GM18505 (cell line): ENCODE data around the gene BMERB1.
"Not testable (repeated sequence)": the region's sequence is repeated elsewhere in the genome, so short reads cannot be mapped to it uniquely, and the experiment has no call there.

ENCODE experiments used
- ATAC-seq: cut with Tn5 transposase; IDR thresholded peaks from one replicate; pipeline ENCODE4 v1.9.1; 2021; ENCODE audit not compliant: unreplicated experiment
- POLR2A ChIP-seq: IDR thresholded peaks from 4 replicates; pipeline ENCODE4 v1.6.1; 2011; ENCODE audit warnings: borderline replicate concordance; ENCODE audit not compliant: insufficient read depth, insufficient read length; ENCODE audit errors: extremely low read depth

Gene BMERB1

GRCh38 chr16:15566095-15566494 lies 131.7 kb downstream of the BMERB1 start:
- ATAC-seq, result no peak
- no peak for TF ChIP-seq POLR2A

- no peak for ATAC-seq
- TF ChIP-seq POLR2A, result no peak
Observed at GRCh38 chr16:15567823-15568222, 133.4 kb downstream of the BMERB1 start.

GRCh38 chr16:15570666-15571065 lies 136.3 kb downstream of the BMERB1 start:
- ATAC-seq, result not testable (repeated sequence)

GRCh38 chr16:15571557-15571956 lies 137.2 kb downstream of the BMERB1 start:
- no peak for ATAC-seq
- TF ChIP-seq POLR2A, result no peak

- TF ChIP-seq POLR2A, result no peak
- ATAC-seq, result no peak
Observed at GRCh38 chr16:15572329-15573001, 138.1 kb downstream of the BMERB1 start.

- TF ChIP-seq POLR2A, result no peak
Observed at GRCh38 chr16:15573274-15573895, 139.0 kb downstream of the BMERB1 start.

GRCh38 chr16:15573896-15574613 lies 139.7 kb downstream of the BMERB1 start:
- ATAC-seq, result not testable (repeated sequence)

More at GRCh38 chr16:15573274-15573895, 139.0 kb downstream of the BMERB1 start:
- no peak for ATAC-seq

- no peak for ATAC-seq
- no peak for TF ChIP-seq POLR2A
Observed at GRCh38 chr16:15574614-15574948, 140.2 kb downstream of the BMERB1 start.

- no peak for TF ChIP-seq POLR2A
- ATAC-seq, result no peak
Observed at GRCh38 chr16:15575293-15576049, 141.1 kb downstream of the BMERB1 start.

- ATAC-seq, result no peak
- no peak for TF ChIP-seq POLR2A
Observed at GRCh38 chr16:15576960-15577958, 142.9 kb downstream of the BMERB1 start.

GRCh38 chr16:15578824-15579223 lies 144.4 kb downstream of the BMERB1 start:
- no peak for TF ChIP-seq POLR2A

GRCh38 chr16:15581127-15581815 lies 146.9 kb downstream of the BMERB1 start:
- no peak for TF ChIP-seq POLR2A
- ATAC-seq, result no peak

More at GRCh38 chr16:15578824-15579223, 144.4 kb downstream of the BMERB1 start:
- ATAC-seq, result no peak

GRCh38 chr16:15583526-15583925 lies 149.1 kb downstream of the BMERB1 start:
- ATAC-seq, result no peak
- no peak for TF ChIP-seq POLR2A
